CD14-positive monocyte (primary cell): ENCODE measurements around the gene RSPH3. TPM values are rescaled to one million over a fixed set of nuclear protein-coding genes. Genes with fewer than 3 reads are reported as not detected.

ENCODE experiments used
- DNase-seq, 3 donors: peaks; one replicate each; pipeline ENCODE4 v3.0.0-alpha.2; 2011 to 2022
- H2AFZ ChIP-seq: 2 replicates; pipeline ENCODE4 v1.6.0; 2012; ENCODE audit warnings: mild to moderate bottlenecking, low read depth, low read length, inconsistent platforms; ENCODE audit not compliant: insufficient read depth, poor library complexity, severe bottlenecking
- H3K27ac ChIP-seq, 2 donors: 1 replicate in 1 of 2; 2 replicates in 1 of 2; pipeline ENCODE4 v1.5.1; 2012 to 2013; ENCODE audit warnings: low read length in 2 of 2, control low read depth in 1 of 2, inconsistent platforms in 1 of 2, low read depth in 1 of 2, mild to moderate bottlenecking in 1 of 2
- H3K27me3 ChIP-seq, 2 donors: one replicate each; pipeline versions ENCODE4 v1.6.0 to v1.6.1; 2011 to 2013; ENCODE audit warnings: low read length in 2 of 2; ENCODE audit not compliant: control insufficient read depth in 2 of 2, insufficient read depth in 2 of 2
- H3K36me3 ChIP-seq, 2 donors: replicated peaks in 1 of 2; 1 replicate in 1 of 2; 2 replicates in 1 of 2; pipeline versions ENCODE4 v1.5.1 to v1.6.1; 2012 to 2013; ENCODE audit warnings: low read length in 2 of 2, control low read depth in 1 of 2, inconsistent platforms in 1 of 2, mild to moderate bottlenecking in 1 of 2; ENCODE audit not compliant: insufficient read depth in 2 of 2, control insufficient read depth in 1 of 2
- H3K4me1 ChIP-seq, 2 donors: 1 replicate in 1 of 2; 2 replicates in 1 of 2; pipeline versions ENCODE4 v1.5.1 to v1.6.1; 2012 to 2013; ENCODE audit warnings: low read length in 2 of 2, control low read depth in 1 of 2, inconsistent platforms in 1 of 2, mild to moderate bottlenecking in 1 of 2, moderate library complexity in 1 of 2; ENCODE audit not compliant: insufficient read depth in 2 of 2, control insufficient read depth in 1 of 2
- H3K4me2 ChIP-seq: replicated peaks from 2 replicates; pipeline ENCODE3; 2012; ENCODE audit warnings: low read length, moderate library complexity, mild to moderate bottlenecking; ENCODE audit not compliant: poor library complexity, severe bottlenecking; ENCODE audit errors: extremely low read depth
- H3K4me3 ChIP-seq, 3 experiments: fragments of 200-600 bp in 1 of 3; sonication (generic) in 1 of 3; replicated peaks in 1 of 3; 1 replicate in 2 of 3; 2 replicates in 1 of 3; pipeline ENCODE4 v1.5.1; 2011 to 2013; ENCODE audit warnings: low read length in 3 of 3, mild to moderate bottlenecking in 3 of 3, control low read depth in 2 of 3, low read depth in 2 of 3, inconsistent platforms in 1 of 3, moderate library complexity in 1 of 3
- H3K79me2 ChIP-seq: 2 replicates; pipeline ENCODE4 v1.6.0; 2012; ENCODE audit warnings: mild to moderate bottlenecking, control low read depth, inconsistent platforms, low read length, moderate library complexity; ENCODE audit not compliant: insufficient read depth
- H3K9ac ChIP-seq: 2 replicates; pipeline ENCODE4 v1.6.0; 2017; ENCODE audit warnings: low read length, mild to moderate bottlenecking; ENCODE audit not compliant: insufficient read depth, poor library complexity, severe bottlenecking
- H3K9me3 ChIP-seq, 2 donors: replicated peaks in 1 of 2; 1 replicate in 1 of 2; 2 replicates in 1 of 2; pipeline versions ENCODE4 v1.5.1 to v1.6.1; 2012 to 2013; ENCODE audit warnings: low read length in 2 of 2, control low read depth in 1 of 2; ENCODE audit not compliant: control insufficient read depth in 1 of 2, insufficient read depth in 1 of 2
- H4K20me1 ChIP-seq: 2 replicates; pipeline ENCODE4 v1.6.0; 2012; ENCODE audit warnings: mild to moderate bottlenecking, low read length, control low read depth, moderate library complexity; ENCODE audit not compliant: insufficient read depth
- H3K27ac Mint-ChIP-seq, 7 donors: one replicate each; pipeline ENCODE4 v1.8.0; 2020; ENCODE audit warnings: mild to moderate bottlenecking in 7 of 7, mixed read lengths in 7 of 7, moderate library complexity in 6 of 7, inconsistent platforms in 2 of 7
- H3K27me3 Mint-ChIP-seq, 3 donors: one replicate each; pipeline ENCODE4 v1.8.0; 2021 to 2022; ENCODE audit warnings: low read depth in 3 of 3, mild to moderate bottlenecking in 3 of 3, mixed read lengths in 3 of 3, moderate library complexity in 3 of 3, inconsistent platforms in 1 of 3
- H3K36me3 Mint-ChIP-seq, 2 donors: one replicate each; pipeline ENCODE4 v1.8.0; 2020; ENCODE audit warnings: mixed read lengths in 2 of 2, inconsistent platforms in 1 of 2, mild to moderate bottlenecking in 1 of 2
- H3K4me1 Mint-ChIP-seq: one replicate; pipeline ENCODE4 v1.8.0; 2020; ENCODE audit warnings: mild to moderate bottlenecking, mixed read lengths
- H3K4me3 Mint-ChIP-seq, 2 donors: one replicate each; pipeline ENCODE4 v1.8.0; 2020; ENCODE audit warnings: mild to moderate bottlenecking in 2 of 2, mixed read lengths in 2 of 2, moderate library complexity in 1 of 2
- H3K9me3 Mint-ChIP-seq, 7 donors: one replicate each; pipeline ENCODE4 v1.8.0; 2020 to 2022; ENCODE audit warnings: mixed read lengths in 7 of 7, mild to moderate bottlenecking in 6 of 7, moderate library complexity in 6 of 7, inconsistent platforms in 2 of 7
- CTCF ChIP-seq: fragments of 200-600 bp; IDR thresholded peaks from one replicate; pipeline ENCODE4 v1.8.0; 2022; ENCODE audit warnings: antibody characterized with exemption, mild to moderate bottlenecking
- WGBS: methylation state at CpG from one replicate; pipeline ENCODE4 v1.1.5; 2013; ENCODE audit warnings: missing lambda C conversion rate; ENCODE audit not compliant: insufficient coverage; 5-methylcytosine and 5-hydroxymethylcytosine counted together
- intact Hi-C, 2 donors: fragments of 100-400 bp; cut with micrococcal nuclease; formaldehyde crosslinking; loops; one replicate each; pipeline versions ENCODE4 v1.15.0 to v1.15.1; 2023
- polyA plus RNA-seq, 3 donors: library from polyadenylated mRNA; depleted of rRNA in 1 of 3; unstranded in 2 of 3; stranded (reverse) in 1 of 3; fragments of 300-500 nt in 2 of 3; fragments of >200 nt in 1 of 3; fragmentation: Illumina TruSeq in 2 of 3; gene quantifications; 1 replicate in 2 of 3; 2 replicates in 1 of 3; pipeline ENCODE4 v1.2.3, GENCODE V29; 2012 to 2021

RSPH3 gene
- polyA plus RNA-seq, 3 donors = 2.8 to 9.6 (median 4.6) TPM

GRCh38 chr6:159017757-159018559 lies 18.0 kb upstream of the RSPH3 start:
- intact Hi-C loops = no loop called here

GRCh38 chr6:159014406-159014805 lies 14.4 kb upstream of the RSPH3 start:
- Mint-ChIP-seq H3K4me1 (peaks cover 23% of the 10 kb centered on the region), H3K27me3 (peaks cover 0 to 5% (median 0%) of the 10 kb centered on the region in 3 donors), H3K36me3 (peaks cover 2% of the 10 kb centered on the region in 2 donors), H3K27ac (no peak overlapping the region), H3K4me3 (no peak overlapping the region), H3K9me3 (peaks cover 0 to 6% (median 4%) of the 10 kb centered on the region in 7 donors)
- Histone ChIP-seq H3K4me2 (no peak overlapping the region), H3K9me3 (peaks cover 0 to 3% of the 10 kb centered on the region in 2 donors), H2AFZ (no peak overlapping the region), H3K27me3 (no peaks in the 10 kb centered on the region), H3K27ac (no peak overlapping the region), H3K36me3 (no peaks in the 10 kb centered on the region), H4K20me1 (no peaks in the 10 kb centered on the region), H3K9ac (no peak overlapping the region), H3K79me2 (no peaks in the 10 kb centered on the region), H3K4me1 (peaks cover 9 to 17% of the 10 kb centered on the region in 2 donors), H3K4me3 (no peak overlapping the region)
- no peak for TF ChIP-seq CTCF
- intact Hi-C loops = loop anchor here in 1 of 2 donors (5.0 kb wide), 1 partner anchor 88 kb away; no protein-coding TSS in a partner anchor
- DNase-seq = no peak

More at GRCh38 chr6:159017757-159018559, 18.0 kb upstream of the RSPH3 start:
- no peaks in the 10 kb centered on the region for H3K79me2 ChIP-seq
- no peaks in the 10 kb centered on the region for H3K27me3 ChIP-seq
- H4K20me1 ChIP-seq = no peaks in the 10 kb centered on the region
- H3K27ac ChIP-seq = no peak overlapping the region
- Mint-ChIP-seq H3K4me1 (peaks cover 12% of the 10 kb centered on the region), H3K27ac (no peak overlapping the region), H3K27me3 (peaks cover 0 to 6% (median 0%) of the 10 kb centered on the region in 3 donors), H3K9me3 (peaks cover 0 to 8% (median 4%) of the 10 kb centered on the region in 7 donors), H3K36me3 (no peaks in the 10 kb centered on the region), H3K4me3 (no peak overlapping the region)
- no peak overlapping the region for H3K9ac ChIP-seq
- no peak for DNase-seq
- H2AFZ ChIP-seq = no peak overlapping the region
- no peaks in the 10 kb centered on the region for H3K36me3 ChIP-seq
- no peak overlapping the region for H3K4me2 ChIP-seq
- WGBS = no CpG with 5 or more reads among the region's 3 CpGs
- H3K9me3 ChIP-seq = peaks cover 0 to 3% of the 10 kb centered on the region in 2 donors
- peaks cover 8 to 10% of the 10 kb centered on the region in 2 donors for H3K4me1 ChIP-seq
- H3K4me3 ChIP-seq = no peak overlapping the region
- TF ChIP-seq CTCF = no peak
